ENCODE data around the gene LIN7A.

DNA sequence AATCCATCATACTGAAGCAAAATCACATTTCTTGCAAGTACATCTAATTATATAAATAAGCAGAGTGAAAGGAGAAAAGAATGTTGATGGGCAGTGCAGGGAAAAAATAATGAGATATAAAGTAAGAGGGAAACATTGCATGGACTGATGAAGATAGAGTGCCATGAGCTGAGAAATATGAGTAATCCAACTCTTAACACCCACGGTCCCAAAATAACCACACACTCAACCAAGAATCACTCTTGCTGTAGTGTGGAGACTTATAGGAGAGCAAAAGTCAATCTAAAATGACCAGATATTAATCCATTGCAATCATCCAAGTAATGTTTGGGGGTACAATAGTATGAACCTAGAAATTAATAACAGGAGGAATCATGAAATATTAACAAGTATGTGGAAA lies 180.9 kb downstream of the LIN7A start:
- TF ChIP-seq GATA2 (IDR thresholded peaks at IDR 0.05; ENCODE audit: low read depth, low read length), result no peak
- TF ChIP-seq GATA3 (IDR thresholded peaks at IDR 0.05; ENCODE audit: low read depth, low read length), result no peak
